Activated T-helper 9 cell treated with anti-CD3 and anti-CD28 coated beads, Interleukin-2, amount 50 U/mL, for 16 hours (primary cell): ENCODE data around the gene OGDH.

Source experiments
- DNase-seq: peaks from one replicate; pipeline ENCODE4 v3.0.0-alpha.2; 2020; ENCODE audit warnings: low read depth

OGDH gene

DNA sequence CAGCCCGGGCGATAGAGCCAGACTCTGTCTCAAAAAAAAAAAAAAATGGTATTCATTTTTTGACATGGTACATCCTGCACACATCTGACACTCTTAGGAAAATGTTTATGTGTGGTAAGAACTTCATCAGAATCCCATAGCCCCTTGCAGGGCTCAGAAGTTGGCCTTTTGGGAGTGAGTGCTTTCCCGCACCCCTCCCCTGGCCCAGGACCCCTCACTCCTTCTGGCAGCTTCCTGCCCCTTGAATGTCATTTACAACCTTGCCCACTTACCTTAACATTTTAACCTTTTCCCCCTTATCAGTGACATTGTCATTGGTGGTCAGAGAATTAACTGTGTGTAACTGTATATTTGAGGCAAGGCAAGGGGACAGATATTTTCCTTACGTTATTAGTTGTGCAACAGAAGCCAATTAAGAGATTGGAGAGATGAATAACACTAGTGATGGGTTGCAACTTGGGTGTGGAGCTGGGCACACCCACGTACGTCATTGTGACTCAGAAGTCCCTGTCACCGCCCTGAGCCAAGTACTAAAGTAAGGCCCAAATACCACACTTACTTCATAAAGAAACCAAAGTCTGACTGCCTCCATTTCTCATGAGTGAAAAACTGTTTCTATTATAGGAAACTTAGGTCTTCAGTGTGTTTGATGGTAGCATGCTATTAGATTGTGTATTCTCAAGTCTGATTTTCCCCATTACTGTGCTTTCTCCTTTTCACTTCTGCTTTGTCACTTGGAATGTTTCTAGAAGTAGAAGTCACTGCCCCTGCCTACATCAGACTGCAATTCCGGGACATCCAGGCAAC is 31.6 kb downstream of the OGDH start:
- peak; percentile 63 for DNase-seq

DNA sequence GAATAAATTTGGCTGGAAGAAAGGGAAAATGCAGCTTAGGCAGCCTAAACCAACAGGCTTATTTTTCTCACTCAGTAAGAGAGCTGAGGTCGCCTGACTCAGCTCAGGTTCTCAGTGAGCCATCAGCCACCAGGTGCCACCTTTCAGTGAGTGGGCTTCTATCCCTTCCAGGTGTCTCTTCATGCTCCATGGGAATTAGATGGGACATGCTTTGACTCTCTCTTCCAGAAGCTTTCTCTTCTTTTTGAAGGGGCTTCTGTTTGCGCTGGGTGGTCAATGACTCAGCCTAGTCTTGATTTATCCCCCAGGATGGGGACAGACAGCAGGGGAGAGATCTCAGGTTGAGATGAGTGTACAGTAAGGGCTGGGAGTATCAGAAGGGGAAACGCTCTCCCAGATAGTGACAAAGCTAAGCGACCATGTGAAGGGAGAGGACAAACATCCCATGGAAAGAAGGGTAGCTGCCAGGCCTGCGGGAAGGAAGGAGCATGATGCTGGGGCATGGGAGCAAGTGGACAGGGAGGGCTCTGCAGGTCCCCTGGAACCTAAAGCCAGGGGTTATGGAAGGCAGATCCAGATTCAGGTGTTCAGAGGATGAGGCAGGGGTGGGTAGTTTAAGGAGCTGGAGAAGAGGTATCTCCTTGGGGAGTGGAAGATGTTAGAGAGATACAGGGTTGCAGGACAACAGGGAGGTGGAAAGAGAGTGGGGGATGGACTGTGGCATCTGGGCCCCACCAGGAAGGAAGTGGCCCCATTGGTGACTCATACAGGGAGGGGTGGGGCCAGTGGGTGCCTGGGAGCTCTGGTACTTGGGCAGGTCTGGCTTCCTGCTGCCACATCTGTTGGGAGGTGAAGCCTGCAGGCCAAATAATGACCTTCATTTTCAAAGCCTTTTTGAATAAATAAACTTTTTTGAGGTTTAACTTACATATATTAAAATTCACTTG is 32.5 kb downstream of the OGDH start:
- peak; percentile 76 for DNase-seq

DNA sequence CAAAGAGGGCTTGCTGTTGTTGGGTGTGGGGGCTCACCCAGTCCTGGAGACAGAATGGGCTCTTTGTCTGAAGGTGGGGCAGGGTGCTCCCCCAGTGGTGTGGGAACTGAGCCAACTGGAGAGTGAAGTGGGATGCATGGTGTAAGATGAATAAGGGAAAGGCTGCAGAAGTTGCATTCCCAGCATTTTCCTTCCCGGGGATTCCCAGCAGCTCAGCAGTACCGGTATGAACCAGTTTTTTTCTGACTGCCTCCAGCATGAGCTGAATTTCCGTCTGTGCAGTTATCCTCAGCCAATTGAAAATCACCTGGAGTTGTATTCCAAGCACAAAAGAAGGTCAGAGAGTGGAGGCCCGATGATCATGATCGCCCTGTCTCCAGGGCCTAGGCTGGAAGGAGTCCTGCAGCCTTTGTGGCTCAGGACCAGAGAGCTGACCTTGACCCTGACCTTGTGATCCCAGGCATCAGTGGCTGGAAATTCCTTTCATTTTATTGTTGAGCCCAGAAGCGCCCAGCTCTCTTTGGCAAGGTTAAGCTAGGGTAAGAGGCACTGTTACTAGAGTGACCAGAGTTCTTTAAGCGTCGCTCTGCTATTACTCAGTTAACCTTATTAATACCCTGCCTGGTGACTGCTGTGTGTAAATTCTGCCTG is 33.4 kb downstream of the OGDH start:
- no peak for DNase-seq

DNA sequence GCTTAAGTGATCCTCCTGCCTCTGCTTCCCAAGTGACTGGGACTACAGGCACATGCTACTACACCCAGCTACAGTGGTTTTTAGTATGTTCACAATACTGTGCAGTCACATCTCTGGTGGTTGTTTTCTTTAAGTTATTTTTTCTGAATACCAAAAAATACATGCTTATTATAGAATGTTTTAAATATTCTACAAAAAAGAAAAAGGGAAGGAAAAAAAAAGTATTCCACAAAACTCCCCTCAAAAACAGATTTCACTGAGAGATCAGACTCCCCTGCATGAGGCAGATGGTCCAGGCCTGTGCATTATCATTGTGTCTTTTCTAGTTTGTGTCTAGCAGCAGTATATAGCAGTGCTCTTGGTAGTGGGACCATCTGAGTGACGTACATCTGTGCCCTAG is 36.8 kb downstream of the OGDH start:
- no peak for DNase-seq

DNA sequence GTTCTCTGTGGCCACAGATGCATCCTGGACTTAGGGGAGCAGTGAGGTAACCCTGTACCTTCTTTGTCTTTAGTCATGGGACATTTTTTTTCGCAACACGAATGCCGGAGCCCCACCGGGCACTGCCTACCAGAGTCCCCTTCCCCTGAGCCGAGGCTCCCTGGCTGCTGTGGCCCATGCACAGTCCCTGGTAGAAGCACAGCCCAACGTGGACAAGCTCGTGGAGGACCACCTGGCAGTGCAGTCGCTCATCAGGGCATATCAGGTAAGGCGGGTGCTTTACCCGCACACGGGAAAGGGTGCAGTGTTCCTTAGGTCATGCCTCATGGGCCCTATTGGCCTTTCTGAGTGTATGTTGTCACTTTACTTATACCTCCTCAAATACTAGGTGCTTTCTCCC is 38.8 kb downstream of the OGDH start:
- no peak for DNase-seq

- no peak for DNase-seq
Observed at GRCh38 chr7:44645696-44646095, 39.3 kb downstream of the OGDH start.

DNA sequence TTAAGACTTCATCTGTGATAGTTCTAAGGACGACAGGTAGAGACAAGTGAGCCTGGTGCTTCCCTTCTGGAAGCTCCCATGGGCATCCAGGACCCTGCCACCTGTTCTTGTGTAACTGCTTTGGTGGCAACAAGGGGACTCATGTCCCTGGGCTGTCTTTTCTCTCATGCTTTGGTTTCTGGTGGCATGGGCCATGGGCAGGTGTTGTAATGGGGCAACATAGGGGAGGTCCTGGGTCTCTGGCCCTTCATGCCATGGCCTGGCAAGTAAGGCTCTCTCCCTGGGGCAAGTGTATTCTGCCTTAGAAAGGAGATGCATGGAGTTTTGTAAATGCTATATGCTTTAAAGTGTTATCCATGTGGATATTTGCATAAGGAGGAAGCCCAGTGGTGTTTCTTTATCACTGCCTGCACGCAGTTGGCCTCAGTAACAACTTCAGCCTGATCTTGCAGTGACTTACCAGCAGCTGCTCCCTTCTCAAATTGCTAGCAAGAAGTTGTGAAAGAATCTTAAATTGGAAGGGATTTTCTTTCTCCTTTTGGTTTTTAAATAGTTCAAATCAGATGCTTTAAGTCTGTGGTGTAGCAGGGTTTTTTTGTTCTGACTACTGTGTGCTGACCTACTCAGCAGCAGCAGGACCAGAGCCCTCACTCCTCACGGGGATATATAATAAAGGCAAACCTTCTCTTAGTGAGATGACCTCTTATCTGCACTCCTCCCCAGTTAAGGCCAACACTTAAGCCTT is 39.9 kb downstream of the OGDH start:
- no peak for DNase-seq

DNA sequence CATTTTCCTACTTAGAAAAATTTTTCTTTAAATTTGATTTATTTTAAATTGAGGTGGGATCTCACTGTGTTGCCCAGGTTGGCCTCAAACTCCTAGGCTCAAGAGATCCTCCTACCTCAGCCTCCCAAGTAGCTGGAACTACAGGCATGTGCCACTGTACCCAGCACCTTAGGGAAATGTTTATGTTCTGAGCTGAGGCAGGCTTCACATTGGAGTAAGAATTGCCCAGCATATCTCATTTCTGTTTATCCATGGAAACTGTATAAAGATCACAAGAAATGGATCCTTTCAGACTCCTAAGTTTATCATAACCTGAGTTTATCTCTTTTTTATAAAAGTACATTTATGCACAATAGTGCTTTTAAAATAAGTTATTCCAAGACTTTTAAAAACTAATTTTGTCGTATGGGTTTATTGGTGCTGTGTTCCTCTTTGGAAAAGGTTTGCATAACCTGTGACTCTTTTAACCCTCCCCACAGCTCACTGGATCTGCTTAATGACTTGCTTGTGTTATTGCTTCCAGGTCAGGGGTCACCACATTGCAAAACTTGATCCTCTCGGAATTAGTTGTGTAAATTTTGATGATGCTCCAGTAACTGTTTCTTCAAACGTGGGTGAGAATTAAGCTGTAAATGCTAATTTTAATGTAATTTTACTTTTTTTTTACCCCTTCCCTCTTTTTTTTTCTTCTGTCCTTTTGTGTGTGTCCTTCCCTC is 40.7 kb downstream of the OGDH start:
- DNase-seq = no peak

GRCh38 chr7:44647981-44648714 is 41.7 kb downstream of the OGDH start:
- no peak for DNase-seq

DNA sequence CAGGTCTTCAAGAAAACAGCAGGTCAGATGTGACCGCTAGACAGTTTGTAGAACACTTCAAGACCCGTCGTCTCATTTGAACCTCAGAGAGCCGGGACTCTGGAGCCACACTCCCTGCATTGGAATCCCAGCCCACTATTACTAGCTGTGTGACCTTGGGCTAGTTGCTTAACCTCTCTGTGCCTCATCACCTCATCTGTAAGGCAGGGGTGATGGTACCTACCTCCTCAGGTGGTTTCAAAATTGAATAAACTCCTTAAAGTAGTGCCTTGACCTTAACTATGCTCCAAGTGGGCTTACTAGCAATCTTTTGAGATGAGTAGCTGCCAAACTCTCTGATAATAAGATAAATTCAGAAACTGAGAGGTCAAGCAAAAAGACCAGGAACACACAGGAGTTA is 43.8 kb downstream of the OGDH start:
- no peak for DNase-seq

DNA sequence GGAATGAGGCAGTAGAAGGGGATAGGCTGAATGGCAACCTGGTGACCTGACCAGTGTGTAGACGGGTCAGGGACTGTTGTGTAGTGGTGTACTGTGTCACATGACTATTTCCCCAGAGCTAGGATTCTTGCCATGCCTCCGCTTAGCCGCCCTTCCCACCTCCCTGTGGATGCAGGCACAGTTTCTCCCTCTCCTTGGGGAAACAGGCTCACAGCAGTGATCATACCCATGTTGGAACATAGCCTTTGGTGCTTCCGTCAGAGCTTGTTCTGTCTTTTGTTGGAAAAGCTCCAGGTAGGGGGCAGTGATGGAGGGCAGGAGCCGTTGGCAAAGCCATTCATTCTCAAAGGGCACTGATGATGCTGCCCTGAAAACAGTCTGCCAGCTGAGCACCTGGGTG is 44.3 kb downstream of the OGDH start:
- DNase-seq = no peak

DNA sequence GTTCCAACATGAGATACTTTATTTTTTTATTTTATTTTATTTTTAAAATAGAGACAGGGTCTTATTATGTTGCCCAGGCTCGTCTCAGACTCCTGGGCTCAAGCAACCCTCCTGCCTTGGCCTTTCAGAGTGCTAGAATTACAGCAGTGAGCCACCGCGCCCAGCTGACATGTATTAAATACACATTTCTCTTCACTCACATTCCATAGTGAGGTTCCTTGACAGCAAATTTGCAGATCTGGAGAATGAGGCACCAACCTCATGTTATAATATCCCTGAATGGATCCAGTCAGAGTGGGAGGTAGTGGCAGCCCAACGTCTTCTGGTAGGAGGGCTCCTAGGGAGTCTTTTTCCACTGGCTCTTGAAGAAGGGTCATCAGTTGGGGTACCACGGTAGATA is 46.1 kb downstream of the OGDH start:
- no peak for DNase-seq

DNA sequence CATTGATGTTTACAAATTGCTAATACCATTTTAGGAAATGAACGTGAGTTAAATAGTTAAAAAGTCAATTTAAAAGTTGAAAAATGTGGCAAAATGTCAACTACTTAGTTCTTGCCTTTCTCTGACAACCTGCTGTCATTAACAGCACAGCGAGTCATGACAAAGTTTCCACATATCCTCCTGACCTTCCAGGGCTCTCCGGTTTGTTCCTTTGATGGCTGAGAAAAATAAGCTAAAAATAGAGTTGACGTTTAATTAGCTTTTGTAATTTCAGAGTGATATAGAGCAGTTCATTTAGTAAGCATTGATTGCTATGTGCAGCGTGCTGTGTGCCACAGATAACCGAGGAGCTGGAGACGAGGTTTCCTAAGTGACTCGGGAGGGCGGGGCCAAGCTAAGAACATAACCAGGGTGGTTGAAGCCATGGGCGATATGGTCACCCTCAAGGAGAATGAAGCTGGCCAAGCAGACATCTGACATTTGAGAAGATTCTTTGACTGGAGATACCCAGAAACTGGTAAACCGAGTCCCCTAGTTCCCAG is 47.9 kb downstream of the OGDH start:
- DNase-seq = no peak

GRCh38 chr7:44655341-44655740 is 48.9 kb downstream of the OGDH start:
- DNase-seq = no peak

- no peak for DNase-seq
Observed at GRCh38 chr7:44658979-44659378, 52.6 kb downstream of the OGDH start.

DNA sequence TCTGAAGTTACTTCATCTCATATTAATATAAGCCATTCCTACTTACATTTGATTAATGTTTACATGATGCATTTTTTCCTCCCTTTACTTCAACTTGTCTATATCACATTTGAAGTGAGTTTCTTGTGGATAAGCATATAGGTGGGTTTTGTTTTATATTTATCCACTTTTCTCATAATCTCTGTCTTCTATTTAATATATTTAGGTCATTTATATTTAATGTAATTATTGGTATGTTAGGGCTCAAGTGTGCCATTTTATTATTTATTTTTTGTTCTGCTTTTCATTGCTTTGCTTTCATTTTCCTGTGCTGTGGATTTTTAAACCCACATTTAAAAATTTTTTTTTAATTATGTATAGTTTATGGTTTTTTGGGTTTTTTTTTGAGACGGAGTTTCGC is 54.8 kb downstream of the OGDH start:
- DNase-seq = no peak

GRCh38 chr7:44664780-44665461 is 58.5 kb downstream of the OGDH start:
- no peak for DNase-seq

GRCh38 chr7:44665531-44666213 is 59.2 kb downstream of the OGDH start:
- no peak for DNase-seq

GRCh38 chr7:44666566-44666965 is 60.1 kb downstream of the OGDH start:
- DNase-seq = no peak
